ENCODE measurements around the gene GMPPB.

- TF ChIP-seq CTCF (IDR thresholded peaks at IDR 0.05) (peak in 3 of 6 experiments; percentile 8 to 31 (median 21)), POLR2A (IDR thresholded peaks at IDR 0.05) (peak in 1 of 2 donors; percentile 41)
These were observed 34.5 kb downstream of the GMPPB start, which contains the start of the genes MST1 and RNF123 for GRCh38 chr3:49689046-49689907.

Measured in adrenal gland (tissue), 5 donors.